Psoas muscle (tissue), 8 donors: ENCODE measurements around the gene ANAPC2. TPM values are rescaled to one million over a fixed set of nuclear protein-coding genes. Genes with fewer than 3 reads are reported as not detected.

ENCODE experiments used
- ATAC-seq, 4 donors: fragments of 200-7000 bp; cut with Tn5 transposase; one replicate each; pipeline ENCODE4 v1.9.1; 2020; ENCODE audit warnings: moderate library complexity in 3 of 4, mild to moderate bottlenecking in 2 of 4
- DNase-seq, 2 donors: peaks; one replicate each; pipeline ENCODE4 v3.0.0-alpha.2; 2020
- H3K27ac ChIP-seq: fragments of 200-600 bp; one replicate; pipeline ENCODE4 v1.8.0; 2022
- H3K27me3 ChIP-seq, 3 donors: fragments of 200-600 bp in 1 of 3; one replicate each; pipeline versions ENCODE4 v1.6.1 to v1.8.0; 2013 to 2022; ENCODE audit warnings: low read length in 2 of 3, mild to moderate bottlenecking in 2 of 3, moderate library complexity in 1 of 3; ENCODE audit not compliant: insufficient read depth in 3 of 3
- H3K36me3 ChIP-seq, 2 donors: fragments of 200-600 bp in 1 of 2; one replicate each; pipeline versions ENCODE4 v1.6.1 to v1.8.0; 2013 to 2022; ENCODE audit warnings: low read depth in 1 of 2, mild to moderate bottlenecking in 1 of 2, moderate library complexity in 1 of 2; ENCODE audit not compliant: insufficient read depth in 1 of 2
- H3K4me1 ChIP-seq: fragments of 200-600 bp; one replicate; pipeline ENCODE4 v1.8.0; 2022
- H3K4me3 ChIP-seq: fragments of 200-600 bp; one replicate; pipeline ENCODE4 v1.8.0; 2022; ENCODE audit warnings: mild to moderate bottlenecking
- H3K9me3 ChIP-seq: fragments of 200-600 bp; one replicate; pipeline ENCODE4 v1.8.0; 2022
- CTCF ChIP-seq: fragments of 200-600 bp; IDR thresholded peaks from one replicate; pipeline ENCODE4 v1.8.0; 2022; ENCODE audit warnings: antibody characterized with exemption
- WGBS, 3 donors: extraction: QIAGEN DNeasy Blood & Tissue Kit; methylation state at CpG; one replicate each; pipeline versions ENCODE4 v1.1.6 to v1.1.7; 2013; 5-methylcytosine and 5-hydroxymethylcytosine counted together
- intact Hi-C, 2 donors: fragments of 100-400 bp; cut with DNase I; formaldehyde crosslinking; loops; one replicate each; pipeline versions ENCODE4 v1.11.0 to v1.14.2; 2022
- polyA plus RNA-seq, 3 donors: library from polyadenylated mRNA; stranded (reverse); fragments of 200-250 nt; gene quantifications; one replicate each; pipeline ENCODE4 v1.2.3, GENCODE V29; 2013
- total RNA-seq, 4 donors: library from RNA; stranded (reverse); fragmentation: NEBNext Ultra II Directional in 2 of 4; extraction: Animal tissue kit (Norgen Biotek cat#: 25700) in 2 of 4; gene quantifications; one replicate each; pipeline versions ENCODE4 v1.2.1 to v1.2.4, GENCODE V29; 2021 to 2023
- donor health status: healthy with polysubstance abuse.
- donor health status: DM: no; HTN: no; CAD: no; lungs with moderate emphysema.
- donor health status: Bipolar disorder and iron deficiency.
- donor health status: healthy.
- donor health status: DM: yes; HTN: yes; CAD: no.
- donor health status: DM: no; HTN: no; CAD: no.
- donor health status: DM: no; HTN: no; CAD: no.
- donor health status: DM: yes; HTN: yes; CAD: no.

The ANAPC2 gene
- total and polyA plus RNA-seq, 7 donors: 13.0 to 32.1 (median 22.6) TPM

- H3K9me3 ChIP-seq: no peaks in the 10 kb centered on the region
- intact Hi-C loops: no loop called here
- H3K27me3 ChIP-seq: no peaks in the 10 kb centered on the region
- 80 to 88% (median 81%) methylated on average over 49 of the region's 49 CpGs for WGBS, 3 donors
- peaks cover 0 to 12% of the 10 kb centered on the region in 2 donors for H3K36me3 ChIP-seq
- DNase-seq (no peak), ATAC-seq (no peak)
- no peak overlapping the region for H3K27ac ChIP-seq
- no peaks in the 10 kb centered on the region for H3K4me1 ChIP-seq
- TF ChIP-seq CTCF: no peak
- no peak overlapping the region for H3K4me3 ChIP-seq
Measured at GRCh38 chr9:137213160-137214060, 25.1 kb upstream of the ANAPC2 start.

- no peaks in the 10 kb centered on the region for H3K27me3 ChIP-seq
- DNase-seq (no peak), ATAC-seq (no peak)
- 66 to 76% (median 72%) methylated on average over 20 to 21 of the region's 21 CpGs for WGBS, 3 donors
- intact Hi-C loops: no loop called here
- H3K4me3 ChIP-seq: no peak overlapping the region
- H3K27ac ChIP-seq: no peak overlapping the region
- H3K4me1 ChIP-seq: no peaks in the 10 kb centered on the region
- no peak for TF ChIP-seq CTCF
- peaks cover 0 to 12% of the 10 kb centered on the region in 2 donors for H3K36me3 ChIP-seq
- no peaks in the 10 kb centered on the region for H3K9me3 ChIP-seq
Measured at GRCh38 chr9:137212520-137212919, 24.2 kb upstream of the ANAPC2 start.

- WGBS, 3 donors: 71 to 83% (median 76%) methylated on average over 13 of the region's 13 CpGs
- no peak overlapping the region for H3K27ac ChIP-seq
- peaks cover 4% of the 10 kb centered on the region for H3K4me1 ChIP-seq
- intact Hi-C loops: no loop called here
- H3K27me3 ChIP-seq: no peaks in the 10 kb centered on the region
- H3K9me3 ChIP-seq: no peaks in the 10 kb centered on the region
- ATAC-seq: no peak
- H3K36me3 ChIP-seq: peaks cover 0 to 12% of the 10 kb centered on the region in 2 donors
- no peak for DNase-seq
- no peak for TF ChIP-seq CTCF
- no peak overlapping the region for H3K4me3 ChIP-seq
Measured at GRCh38 chr9:137211532-137211931, 23.2 kb upstream of the ANAPC2 start.

GRCh38 chr9:137206602-137207001, 18.2 kb upstream of the ANAPC2 start:
- Histone ChIP-seq H3K4me3 (peak overlapping the region; percentile 81), H3K4me1 (peaks cover 43% of the 10 kb centered on the region), H3K27me3 (no peaks in the 10 kb centered on the region), H3K9me3 (no peaks in the 10 kb centered on the region), H3K36me3 (no peaks in the 10 kb centered on the region), H3K27ac (no peak overlapping the region)
- DNase-seq (no peak), ATAC-seq (no peak)
- WGBS, 3 donors: 71 to 78% (median 76%) methylated on average over 7 of the region's 7 CpGs
- intact Hi-C loops: no loop called here
- TF ChIP-seq CTCF: no peak
